HG03354 (cell line): ENCODE data around the gene STIMATE.

Source experiments
- ATAC-seq: cut with Tn5 transposase; IDR thresholded peaks from one replicate; pipeline ENCODE4 v1.9.1; 2021; ENCODE audit warnings: mild to moderate bottlenecking; ENCODE audit not compliant: unreplicated experiment, poor library complexity, severe bottlenecking

STIMATE gene

DNA sequence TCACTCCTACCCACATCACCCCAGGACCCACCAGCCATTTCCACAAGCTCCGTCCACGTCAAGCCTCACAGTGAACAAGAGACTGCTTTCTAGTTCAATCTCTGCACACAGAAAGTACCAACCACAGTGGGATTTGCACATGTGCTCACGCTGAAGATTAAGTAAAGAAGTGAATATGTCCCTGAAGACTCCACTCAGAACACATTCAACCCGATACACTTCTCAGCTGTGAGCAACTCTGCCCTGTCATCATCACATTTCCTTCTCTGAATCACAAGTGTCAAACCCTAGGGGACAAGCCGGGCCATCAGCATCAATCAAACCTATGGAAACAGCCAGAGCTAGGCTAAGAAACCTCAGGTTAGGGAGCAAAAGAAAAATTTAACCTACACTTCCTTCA, 1.9 kb downstream of the STIMATE start:
- no peak for ATAC-seq

DNA sequence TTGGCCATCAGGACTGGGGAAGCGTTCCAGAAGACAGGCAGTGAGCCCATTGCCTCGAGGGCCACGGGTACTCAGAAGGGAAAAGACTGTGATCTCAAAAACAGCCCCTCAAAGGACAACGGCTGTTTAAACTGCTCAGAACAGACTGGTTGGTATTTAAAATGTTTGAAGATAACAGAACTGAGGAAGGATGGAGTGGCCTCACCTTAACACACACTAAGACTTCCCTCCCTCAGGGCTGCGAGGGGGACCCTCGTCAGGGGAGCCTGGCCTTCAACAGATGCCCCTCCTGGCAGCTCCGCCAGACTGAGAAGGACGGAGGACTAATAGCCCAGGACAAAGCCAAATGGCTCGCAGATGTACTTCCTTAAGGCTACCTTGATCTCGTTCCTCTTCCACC, 2.6 kb downstream of the STIMATE start:
- no peak for ATAC-seq

DNA sequence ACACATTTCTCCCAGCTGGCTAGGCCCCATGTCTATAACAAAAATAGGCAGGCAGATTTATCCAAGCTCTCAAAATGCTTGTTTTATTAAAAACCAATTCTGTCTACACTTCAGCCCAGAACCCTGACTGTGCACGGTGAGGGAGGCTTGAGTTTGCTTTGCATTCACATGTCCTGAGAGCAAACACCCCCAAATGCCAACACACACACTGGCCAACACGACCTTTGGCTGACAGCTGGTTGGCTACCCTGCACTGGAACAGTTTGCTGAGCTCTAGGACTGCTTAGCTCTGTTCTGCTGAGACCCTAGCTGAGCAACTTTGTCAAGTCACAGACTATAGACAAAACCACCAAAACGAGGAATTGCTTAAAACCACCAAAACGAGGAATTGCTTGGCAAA, 3.6 kb downstream of the STIMATE start:
- ATAC-seq: no peak

DNA sequence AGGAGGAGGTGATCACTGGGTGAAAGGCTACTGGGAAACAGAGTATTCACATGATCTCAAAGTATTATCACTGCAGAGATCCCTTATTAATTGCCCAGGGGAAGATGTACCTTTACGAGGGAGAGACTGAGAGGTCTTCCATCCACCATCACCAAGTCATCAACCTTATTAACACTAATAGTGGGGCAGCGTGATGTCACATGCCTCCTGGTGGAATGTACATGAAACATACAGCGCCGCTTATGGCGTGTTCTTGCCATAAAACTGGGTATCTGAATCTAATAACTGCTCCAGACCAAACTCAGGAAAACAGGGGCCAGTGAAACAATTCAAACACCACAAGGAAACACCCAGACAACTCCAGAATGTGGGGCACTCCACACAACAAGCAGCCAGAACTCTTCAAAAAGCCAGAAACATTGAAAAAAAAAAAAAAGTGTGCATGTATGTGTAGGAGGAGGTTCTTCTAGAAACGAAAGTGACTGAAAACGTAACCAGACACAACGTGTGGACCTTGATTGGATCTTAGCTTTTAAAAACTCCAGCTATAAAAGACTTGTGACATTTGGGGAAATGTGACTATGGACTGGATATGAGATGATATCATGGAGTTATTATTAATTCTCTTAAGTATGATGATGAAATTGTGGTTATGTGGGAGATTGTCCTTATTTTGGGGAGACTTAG, 4.6 kb downstream of the STIMATE start:
- no peak for ATAC-seq

DNA sequence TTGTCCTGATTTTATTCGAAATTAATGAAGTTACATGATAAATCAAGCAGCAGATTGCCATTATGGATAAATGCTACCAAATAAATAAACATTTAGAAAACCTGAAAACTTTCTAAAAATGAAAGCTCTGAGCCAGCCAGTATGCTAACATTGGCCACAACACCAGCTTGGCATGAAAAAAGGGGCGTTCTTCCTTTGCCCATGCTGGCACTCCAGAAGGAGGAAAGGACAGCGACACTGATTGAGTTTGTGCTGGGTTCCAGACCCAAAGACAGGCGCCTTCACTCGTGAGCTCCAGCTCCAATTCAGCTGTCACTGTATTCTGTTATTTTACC, 5.1 kb downstream of the STIMATE start:
- no peak for ATAC-seq

DNA sequence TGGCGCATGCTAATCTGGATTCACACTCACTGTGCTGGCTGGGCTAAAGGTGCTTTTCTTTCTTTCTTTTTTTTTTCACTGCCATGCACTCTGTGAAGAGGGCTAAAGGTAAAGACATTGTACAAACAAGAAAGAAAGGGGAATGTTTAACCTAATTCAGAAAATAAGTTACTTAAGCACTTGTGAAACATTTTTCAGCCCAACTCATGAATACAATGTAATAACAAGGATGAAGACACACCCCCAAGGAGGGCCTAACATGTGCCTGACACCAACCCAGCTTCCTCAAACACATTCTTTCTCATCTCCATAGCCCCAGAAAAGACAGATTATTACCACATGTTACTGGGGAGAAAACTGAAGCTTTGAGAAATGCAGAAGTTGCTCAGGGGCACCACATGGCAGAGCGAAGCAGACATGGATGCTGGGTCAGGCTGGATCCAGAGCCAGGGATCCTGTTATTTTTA, 5.7 kb downstream of the STIMATE start:
- ATAC-seq: no peak

DNA sequence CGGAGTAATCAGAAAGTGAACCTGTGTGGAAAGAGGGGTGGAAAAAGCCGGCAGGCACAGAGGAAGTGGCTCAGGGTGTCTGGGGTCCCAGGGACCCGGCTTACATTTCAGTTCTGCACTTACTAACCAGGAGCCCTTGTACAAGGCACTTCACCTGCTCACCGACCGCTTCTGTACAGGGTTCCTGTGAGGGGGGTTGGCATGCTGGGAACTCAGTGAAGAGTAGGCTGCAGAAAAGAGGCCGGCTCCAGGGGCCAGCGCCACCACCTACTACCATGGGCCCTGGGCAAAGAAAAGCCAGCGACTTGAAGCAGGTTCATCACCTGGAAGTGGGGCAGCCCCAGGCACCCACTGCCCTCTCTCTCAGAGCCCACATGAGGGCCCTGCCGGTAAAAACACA, 6.2 kb downstream of the STIMATE start:
- no peak for ATAC-seq

DNA sequence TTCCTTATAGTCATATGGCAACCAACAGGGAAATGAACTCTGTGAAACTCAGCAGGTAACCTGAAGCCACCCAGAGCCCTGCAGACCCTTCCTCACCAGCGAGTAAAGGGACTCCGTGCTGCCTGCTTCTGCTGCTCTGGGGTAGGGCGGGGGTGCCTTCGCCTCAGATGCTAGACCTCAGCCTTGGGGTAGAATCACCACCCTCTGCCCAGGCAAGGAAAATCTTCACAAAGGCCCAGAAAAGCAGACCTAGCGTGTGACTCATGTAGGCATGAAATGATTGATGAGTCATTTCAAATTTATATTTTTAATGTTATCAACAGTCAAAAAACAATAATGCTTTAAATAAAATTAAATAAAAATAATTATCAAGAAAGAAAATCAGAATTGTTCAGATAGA, 6.6 kb downstream of the STIMATE start:
- no peak for ATAC-seq

DNA sequence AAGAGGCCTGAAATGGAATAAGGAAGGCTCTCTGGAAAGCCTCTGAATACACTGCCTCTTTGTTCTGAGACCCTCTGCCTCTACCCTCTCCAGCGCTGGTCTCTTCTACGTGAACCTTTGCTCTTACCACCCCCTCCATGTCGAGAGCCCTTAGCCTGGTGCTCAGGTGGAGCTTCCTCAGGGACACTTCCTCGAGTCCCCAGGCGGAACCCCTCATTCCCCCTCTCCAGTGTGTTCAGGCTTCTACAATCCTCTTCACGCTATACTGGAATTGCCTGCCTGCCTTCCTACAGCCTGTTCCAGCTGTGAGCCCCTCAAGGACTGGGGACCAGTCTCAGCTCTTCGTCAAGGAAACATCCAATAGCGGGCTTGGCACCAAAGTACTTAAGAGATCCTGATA, 7.4 kb downstream of the STIMATE start:
- ATAC-seq: no peak

DNA sequence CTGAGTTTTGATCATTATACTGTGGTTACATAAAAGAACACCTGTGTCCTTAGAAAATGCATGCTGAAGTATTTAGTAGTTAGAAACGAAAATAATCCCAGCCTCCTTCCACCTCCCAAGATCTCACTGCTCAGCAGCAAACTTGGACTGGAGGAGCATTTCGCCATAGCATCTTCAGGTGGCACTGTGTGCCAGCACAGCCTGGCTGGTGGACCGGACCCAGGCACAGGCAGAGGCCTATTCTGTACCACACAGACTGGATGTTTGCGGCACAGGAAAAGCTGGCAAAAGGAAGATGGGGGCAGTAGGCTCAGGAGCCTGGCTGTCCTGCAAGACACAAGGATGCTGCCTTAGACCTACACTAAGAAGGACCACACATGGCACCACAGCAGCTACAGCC, 10.2 kb downstream of the STIMATE start:
- no peak for ATAC-seq

DNA sequence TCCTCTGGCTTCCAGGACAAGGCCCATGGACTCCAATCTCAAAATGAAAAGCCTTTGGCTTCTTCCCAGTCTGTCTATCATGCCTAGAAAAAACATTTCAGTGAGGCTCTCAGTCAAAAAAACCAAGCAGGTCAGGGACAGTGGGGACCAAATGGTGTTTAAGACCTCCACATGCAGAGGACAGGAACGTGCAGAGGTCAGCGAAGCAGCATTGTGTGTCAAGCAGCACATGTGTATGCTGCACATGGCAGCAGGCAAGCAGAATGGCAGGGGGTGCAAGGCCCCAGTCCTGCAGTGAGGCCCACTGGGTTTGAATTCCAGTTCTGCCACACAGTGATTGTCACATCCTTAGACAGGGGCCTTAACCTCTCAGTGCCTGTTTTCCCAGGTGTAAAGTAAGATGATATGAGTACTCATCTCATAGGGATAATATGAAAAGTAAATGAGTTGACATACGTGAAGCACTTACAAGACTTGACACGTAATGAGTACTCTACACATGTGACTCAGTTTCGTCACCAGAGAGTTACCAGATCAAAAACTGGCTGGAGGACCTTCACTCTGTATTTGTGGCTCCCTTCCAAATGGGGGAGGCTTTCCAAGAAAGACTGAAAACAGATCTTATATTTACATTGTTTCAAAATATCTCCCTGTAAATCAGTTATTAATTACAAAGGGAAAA, 11.2 kb downstream of the STIMATE start:
- ATAC-seq: no peak

DNA sequence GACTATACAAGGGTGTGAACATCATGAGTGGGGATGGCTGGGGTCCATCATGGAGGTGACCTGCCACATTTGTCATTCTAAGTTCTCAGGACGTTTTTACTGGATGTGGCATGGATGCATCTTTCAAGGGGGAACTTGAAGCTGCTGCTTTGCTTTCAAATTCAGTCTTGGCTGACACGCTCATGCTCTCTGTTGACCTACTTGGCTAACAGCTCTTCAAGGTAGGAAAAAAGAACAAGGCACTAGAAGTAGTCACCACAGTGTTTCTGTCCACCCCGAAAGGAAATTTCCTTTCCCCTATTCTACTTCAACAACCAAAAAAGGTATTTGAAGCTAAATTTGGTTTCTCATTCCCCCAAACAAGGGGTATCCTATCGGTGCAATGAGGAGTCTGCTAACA, 15.0 kb downstream of the STIMATE start:
- no peak for ATAC-seq

DNA sequence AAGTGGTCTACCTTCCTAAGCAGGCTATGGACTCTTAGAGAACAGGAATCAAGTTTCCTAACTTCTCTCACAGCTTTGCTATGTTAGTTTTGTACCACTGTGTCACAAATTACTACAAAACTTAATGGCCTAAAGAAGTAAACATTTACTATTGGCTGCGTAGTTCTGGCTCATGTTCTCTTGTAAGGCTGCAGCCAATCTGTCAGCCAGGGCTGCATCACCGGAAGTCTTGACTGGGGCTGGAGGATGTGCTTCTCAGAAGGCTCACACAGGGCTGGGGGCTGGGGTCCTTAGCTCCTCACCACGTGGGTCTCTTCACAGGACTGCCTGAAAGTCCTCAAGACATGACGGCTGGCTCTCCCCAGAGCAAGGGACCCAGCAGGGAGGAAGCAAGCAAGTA, 15.5 kb downstream of the STIMATE start:
- ATAC-seq: no peak

DNA sequence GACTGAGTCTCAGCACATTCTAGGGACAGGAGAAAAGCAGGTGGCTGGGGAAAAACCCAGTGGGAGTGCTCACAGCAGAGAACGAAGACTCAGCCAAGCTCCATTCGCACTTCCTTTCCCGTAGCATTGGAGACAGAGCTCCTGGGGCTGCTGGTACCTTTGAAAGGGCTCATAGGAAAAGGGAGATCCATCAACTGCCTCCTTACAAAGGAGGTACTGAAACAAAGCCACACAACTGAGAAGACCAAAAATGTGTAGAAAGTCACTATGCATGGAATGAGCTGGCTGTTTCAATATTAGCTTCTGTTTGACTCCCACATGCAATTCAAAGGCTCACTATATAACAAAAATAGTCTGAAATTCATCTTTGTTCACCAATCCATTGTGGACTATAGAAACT, 16.9 kb downstream of the STIMATE start:
- ATAC-seq: peak; percentile 45

DNA sequence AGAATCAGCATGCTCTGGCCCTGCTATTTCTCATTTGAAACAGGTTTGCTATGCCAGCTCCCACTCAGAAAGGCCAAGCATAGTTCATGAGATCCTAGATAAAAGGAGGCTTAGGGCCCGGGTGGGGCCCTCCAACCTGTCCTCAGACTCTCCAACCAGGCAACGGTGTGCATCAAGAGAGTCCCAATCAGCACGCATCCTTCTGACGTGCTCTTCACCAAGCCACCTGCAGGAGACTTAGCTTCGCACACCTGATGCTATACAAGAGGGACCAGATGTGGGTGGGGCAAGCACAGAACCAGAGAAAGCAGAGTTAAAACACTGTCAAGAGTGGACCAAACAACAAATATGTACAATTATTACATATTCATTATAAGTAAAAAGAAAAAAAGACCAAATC, 17.3 kb downstream of the STIMATE start:
- ATAC-seq: peak; percentile 19

DNA sequence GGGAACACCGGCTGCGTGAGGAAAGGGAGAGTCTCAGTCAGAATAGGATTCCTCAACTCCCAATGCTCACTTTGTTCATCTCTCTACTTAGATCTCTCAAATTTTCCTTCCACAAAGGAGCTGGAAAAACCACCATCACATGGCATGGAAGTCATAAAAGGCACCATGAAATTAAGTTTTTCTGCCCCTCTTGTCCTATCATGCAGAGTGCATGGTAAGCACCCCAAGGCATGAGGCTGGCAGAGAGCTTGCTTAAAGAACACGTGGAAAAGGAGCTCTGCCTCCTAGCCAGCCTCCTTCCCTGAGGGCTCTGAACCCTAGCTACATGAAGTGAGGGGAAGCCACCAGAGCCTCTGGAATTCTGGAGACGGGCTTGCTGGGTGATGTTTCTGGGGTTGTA, 17.8 kb downstream of the STIMATE start:
- ATAC-seq: no peak

DNA sequence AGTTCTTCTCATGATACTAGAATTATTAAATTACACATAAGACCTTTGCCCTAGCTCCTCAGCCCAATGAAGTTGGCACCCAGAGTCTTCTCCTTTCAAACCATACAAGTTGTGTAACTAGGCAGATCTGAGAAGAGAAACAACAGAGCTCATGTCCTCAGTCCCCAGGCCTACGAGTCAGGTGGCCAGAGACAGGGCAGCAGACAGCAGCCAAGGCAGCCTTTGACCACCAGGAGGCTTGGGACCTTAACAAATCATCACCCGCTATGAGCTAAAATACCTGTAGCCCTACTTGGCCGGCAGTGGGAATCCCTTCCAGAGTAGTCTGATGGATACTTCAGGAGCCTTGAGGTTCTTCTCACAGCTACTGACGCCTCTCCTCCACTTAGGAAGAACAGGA, 18.3 kb downstream of the STIMATE start:
- ATAC-seq: no peak

DNA sequence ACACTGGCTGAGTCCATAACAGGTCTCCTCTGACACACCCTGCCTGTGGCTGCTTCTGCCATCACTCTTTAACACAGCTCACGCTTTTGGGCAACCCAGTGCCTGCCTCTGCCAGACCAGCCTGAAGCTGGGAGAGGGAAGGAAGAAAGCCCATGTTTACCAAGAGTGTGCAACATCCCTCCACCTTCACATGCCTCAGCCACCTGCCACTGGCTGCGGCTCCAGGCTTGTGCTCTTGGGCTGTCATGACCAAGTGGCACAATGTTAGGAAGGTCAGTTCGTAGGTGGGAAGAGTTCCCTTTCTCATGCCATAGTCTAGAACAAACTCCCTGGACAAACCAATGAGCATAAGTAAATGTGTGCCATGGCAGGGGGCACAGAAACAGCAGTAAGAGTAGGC, 20.3 kb downstream of the STIMATE start:
- no peak for ATAC-seq

DNA sequence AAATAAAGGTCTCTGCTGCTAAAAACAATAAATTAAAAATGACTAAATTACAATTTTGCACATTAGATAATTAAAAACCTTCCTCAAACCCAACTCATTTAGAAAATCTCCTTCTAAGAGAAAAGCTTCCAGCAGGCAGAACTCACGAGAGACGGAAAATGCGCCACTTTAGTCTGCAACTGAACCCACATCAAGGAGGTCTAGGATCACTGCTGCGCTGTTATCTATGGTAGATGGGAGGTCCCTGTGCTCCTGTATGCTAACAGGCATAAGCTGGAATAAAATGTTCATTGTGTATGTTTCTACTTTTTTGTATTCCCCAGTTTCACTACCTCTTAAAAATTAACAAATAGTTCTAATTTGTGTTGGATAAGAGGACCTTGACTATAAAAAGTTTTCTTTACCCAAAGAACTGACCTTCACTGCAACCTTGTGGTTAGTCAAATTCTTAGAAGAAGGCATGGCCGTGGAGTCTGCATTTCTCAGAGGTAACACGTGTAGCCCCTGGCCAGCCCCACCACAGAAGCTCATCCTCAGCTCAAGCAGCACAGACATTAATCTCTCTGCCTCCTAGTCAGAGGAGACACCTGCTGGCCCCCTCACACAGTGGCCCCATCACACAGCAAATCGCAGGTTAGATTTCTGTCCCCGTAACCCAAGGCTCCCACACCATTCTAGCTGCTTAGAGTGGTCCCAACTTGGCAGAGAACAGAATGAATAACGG, 22.3 kb downstream of the STIMATE start:
- ATAC-seq: no peak

DNA sequence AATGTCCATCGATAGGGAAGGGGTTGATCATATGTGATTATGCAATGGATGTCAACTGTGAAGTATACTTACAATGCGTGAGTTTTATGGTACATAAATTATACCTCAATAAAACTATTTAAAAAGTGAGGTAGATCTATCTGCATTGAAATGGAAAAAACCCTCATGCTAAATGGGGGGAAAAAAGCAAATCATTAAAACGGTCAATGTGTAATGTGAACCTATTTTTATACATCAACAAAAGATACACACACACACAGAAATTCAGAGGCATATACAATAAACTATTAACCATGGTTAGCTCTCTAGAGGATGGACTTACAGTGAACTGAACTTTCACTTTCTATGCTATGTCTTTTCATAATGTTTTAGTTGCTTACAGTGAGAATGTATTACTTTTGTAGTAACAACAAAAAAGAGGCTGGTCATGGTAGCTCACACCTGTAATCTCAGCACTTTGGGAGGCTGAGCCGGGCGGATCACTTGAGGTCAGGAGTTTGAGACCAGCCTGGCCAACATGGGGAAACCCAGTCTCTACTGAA, 23.1 kb downstream of the STIMATE start:
- ATAC-seq: no peak
